Fibroblast of villous mesenchyme (primary cell): ENCODE results near the gene ADCY3. TPM values are rescaled to one million over a fixed set of nuclear protein-coding genes. Genes with fewer than 3 reads are reported as not detected.

ENCODE experiments used
- DNase-seq: peaks from one replicate; pipeline ENCODE4 v3.0.0-alpha.2; 2010; ENCODE audit warnings: low read depth
- H3K4me3 ChIP-seq: 2 replicates; pipeline ENCODE4 v1.5.1; 2011; ENCODE audit warnings: low read depth, mild to moderate bottlenecking, low read length
- total RNA-seq: library from RNA; depleted of rRNA; stranded (reverse); fragments of >200 nt; gene quantifications from 2 replicates; pipeline ENCODE4 v1.2.3, GENCODE V29; 2012
- TF ChIP-seq, protein P1 (sequence below): IDR thresholded peaks from 2 replicates; pipeline ENCODE4 v1.5.1; 2012; ENCODE audit warnings: low read depth, mild to moderate bottlenecking, low read length; ENCODE audit not compliant: insufficient read depth

ADCY3 gene
- total RNA-seq, 1 donor = 43.2 TPM

DNA sequence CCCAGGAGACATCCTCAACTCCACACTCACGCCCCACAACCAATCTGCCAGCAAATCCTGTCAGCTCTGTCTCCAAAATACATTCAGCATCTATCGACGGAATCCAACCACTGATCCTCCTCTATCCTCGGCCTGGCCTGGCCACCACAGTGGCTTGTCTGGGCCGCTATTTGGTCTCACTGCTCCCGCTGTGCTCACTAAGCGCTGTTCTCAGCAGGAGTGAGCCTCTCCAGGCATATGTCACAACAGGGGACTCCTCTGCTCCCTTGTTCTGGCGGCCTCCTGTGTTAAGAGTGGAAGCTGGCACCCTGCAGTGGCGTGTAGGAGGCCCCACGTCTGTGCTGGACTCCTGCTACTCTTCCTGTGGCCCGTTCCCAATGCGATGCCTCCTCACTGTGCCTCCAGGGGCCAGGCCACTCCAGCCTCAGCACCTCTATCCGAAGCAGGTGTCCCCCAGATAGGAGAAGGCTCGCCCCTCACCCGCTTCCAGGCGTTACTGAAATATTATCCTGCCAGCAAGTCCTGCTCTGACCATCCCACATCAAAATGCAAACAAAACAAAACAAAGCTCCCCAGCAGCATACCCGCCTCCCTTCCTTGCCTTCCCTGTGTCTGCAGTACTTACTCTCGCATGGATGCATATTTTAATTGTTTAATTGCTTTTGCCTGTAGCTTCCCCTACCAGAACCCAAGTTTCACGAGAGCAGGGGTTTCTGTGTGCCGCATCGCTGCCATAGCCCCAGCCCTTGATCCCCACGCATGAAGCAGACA, 86.9 kb downstream of the ADCY3 start:
- no peak for DNase-seq
- no peak overlapping the region for H3K4me3 ChIP-seq
- TF ChIP-seq, protein P1, sequence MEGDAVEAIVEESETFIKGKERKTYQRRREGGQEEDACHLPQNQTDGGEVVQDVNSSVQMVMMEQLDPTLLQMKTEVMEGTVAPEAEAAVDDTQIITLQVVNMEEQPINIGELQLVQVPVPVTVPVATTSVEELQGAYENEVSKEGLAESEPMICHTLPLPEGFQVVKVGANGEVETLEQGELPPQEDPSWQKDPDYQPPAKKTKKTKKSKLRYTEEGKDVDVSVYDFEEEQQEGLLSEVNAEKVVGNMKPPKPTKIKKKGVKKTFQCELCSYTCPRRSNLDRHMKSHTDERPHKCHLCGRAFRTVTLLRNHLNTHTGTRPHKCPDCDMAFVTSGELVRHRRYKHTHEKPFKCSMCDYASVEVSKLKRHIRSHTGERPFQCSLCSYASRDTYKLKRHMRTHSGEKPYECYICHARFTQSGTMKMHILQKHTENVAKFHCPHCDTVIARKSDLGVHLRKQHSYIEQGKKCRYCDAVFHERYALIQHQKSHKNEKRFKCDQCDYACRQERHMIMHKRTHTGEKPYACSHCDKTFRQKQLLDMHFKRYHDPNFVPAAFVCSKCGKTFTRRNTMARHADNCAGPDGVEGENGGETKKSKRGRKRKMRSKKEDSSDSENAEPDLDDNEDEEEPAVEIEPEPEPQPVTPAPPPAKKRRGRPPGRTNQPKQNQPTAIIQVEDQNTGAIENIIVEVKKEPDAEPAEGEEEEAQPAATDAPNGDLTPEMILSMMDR = no peak

DNA sequence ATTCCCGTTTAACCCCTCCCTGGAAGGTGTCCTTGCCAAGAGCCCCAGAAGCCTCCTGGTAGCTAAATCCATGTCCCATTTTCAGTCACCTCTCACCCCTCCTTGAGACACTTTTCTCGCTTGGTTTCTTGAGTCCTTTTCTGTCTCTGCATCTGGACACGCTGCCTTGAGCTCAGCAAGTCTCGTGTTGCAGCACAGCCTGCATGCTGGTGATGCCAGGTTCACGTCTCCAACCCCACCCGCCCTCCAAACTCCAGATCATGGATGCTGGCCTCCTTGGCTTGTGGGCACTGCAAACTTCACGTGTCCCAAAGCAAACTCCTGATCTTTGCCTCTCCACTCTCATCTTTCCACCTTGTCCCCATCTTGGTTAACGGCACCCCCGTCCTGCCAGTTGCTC, 87.5 kb downstream of the ADCY3 start:
- TF ChIP-seq, protein P1 = no peak
- no peak for DNase-seq
- no peak overlapping the region for H3K4me3 ChIP-seq

DNA sequence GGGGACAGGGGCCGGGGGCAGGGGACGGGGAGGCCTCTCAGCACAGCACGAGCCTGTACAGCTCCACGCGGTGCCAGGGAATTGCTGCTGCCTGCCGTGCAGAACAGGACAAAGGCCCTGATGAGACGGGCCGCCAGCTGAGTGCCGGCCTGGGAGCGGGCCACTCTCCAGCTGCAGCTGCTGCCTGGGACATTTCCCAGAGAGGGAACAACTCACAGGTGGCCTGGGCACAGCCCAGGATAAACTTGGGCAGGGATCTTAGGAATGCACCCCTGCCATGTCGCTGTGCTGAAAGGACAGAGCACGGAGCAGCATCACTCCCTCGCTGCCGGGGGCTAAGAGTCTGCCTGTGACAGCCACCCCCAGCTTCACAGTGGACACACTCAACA, 88.0 kb downstream of the ADCY3 start:
- H3K4me3 ChIP-seq = no peak overlapping the region
- no peak for DNase-seq
- TF ChIP-seq, protein P1 = no peak

DNA sequence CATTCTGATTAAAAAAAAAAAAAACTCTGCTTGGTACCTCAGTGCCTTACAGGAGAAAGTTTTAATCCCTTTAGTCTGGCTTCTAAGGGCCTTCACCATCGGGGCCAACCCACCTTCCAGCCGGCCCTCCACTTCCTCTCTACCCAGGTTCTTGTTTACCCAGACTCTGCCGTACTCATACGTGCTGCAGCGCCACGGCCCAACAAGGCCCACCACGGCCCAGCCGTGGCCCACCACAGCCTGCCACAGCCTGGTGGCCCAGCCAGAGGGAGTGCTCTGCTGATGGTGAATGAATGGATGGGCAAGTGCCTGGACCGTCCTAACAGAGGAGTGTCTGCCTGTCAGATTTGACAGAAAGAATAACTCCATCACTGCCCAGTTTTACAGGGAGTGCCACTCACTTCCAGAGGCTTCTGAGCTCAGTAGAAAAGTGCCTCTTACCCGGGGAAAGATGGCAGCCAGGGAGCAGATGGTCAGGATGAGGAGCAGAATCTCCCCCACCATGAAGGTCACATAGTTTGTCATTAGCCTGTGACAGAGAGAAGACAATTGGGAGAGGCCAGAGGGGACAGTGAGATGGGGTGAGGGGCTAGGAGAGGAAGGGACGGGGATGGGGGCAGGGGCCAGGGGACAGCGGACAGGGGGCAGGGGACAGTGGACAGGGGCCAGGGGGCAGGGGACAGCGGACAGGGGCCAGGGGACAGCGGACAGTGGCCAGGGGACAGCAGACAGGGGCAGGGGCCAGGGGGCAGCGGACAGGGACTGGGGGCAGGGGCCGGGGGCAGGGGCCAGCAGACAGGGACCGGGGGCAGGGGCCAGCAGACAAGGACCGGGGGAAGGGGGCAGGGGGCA, 88.6 kb downstream of the ADCY3 start:
- no peak overlapping the region for H3K4me3 ChIP-seq
- no peak for DNase-seq
- TF ChIP-seq, protein P1 = no peak

DNA sequence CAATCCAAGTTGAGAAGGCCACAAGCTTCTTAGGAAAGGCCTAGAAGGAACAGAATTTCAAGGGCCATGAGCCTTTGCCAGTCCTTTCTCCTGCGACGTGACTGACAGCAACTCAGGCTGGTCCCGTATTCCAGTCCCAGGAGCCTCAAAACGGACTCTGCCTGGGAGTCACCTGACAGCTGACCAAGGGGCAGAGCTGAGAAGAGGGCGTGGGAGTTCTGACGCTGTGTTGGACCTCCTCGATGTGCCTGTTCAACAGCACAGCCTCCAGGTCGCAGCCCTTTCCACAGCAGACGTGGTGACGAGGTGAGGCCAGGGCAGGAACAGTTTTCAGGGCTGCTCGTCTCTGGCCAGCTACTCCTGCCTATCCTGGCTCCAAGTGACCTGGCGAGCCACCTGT, 89.3 kb downstream of the ADCY3 start:
- no peak for DNase-seq
- TF ChIP-seq, protein P1 = no peak
- H3K4me3 ChIP-seq = no peak overlapping the region

DNA sequence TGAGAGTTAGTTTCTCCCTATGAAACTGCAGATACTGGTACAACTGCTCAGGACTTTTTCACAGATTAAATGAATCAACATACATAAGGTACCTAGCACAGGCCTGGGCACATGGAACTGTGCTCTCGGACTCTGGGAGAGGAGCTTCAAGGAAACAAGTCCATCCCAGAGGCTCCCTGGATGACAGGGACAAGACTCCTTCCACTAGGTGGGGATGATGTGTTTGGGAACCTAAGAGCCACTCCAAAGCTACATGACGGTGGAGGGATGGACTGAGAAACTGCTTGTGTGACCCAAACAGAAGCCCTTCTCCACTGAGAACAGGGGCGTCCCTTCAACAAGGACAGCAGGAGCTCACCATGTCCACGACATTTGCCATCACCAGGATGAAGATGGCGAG, 89.7 kb downstream of the ADCY3 start:
- H3K4me3 ChIP-seq = no peak overlapping the region
- TF ChIP-seq, protein P1 = peak; percentile 58
- peak; percentile 72 for DNase-seq
